Activated CD8-positive, alpha-beta T cell treated with anti-CD3 and anti-CD28 coated beads, Interleukin-2, amount 10 ng/mL, durations not matched to agents 7 days and 5 days (primary cell): ENCODE data around the gene C17orf67. TPM values are rescaled to one million over a fixed set of nuclear protein-coding genes. Genes with fewer than 3 reads are reported as not detected.
"Not testable (repeated sequence)": the region's sequence is repeated elsewhere in the genome, so short reads cannot be mapped to it uniquely, and the experiment has no call there.

Experiments used
- ATAC-seq: fragments of 150-1000 bp; cut with Tn5 transposase; one replicate; pipeline ENCODE4 v1.10.0; 2021; ENCODE audit warnings: moderate library complexity
- CTCF ChIA-PET: fragments of 350-600 bp; sonication (Branson Sonifier 250); formaldehyde crosslinking; loops from one replicate; lab custom pipeline; 2021; ENCODE audit warnings: antibody characterized with exemption; lab: Charles Lee
- POLR2A ChIA-PET: fragments of 350-600 bp; sonication (Branson Sonifier 250); formaldehyde crosslinking; loops from one replicate; lab custom pipeline; 2021; ENCODE audit warnings: antibody characterized with exemption; lab: Charles Lee
- DNase-seq: peaks from one replicate; pipeline ENCODE4 v3.0.0-alpha.2; 2020
- H3K27ac Mint-ChIP-seq: one replicate; pipeline ENCODE4 v1.8.0; 2021; ENCODE audit warnings: mild to moderate bottlenecking, mixed read lengths
- H3K27me3 Mint-ChIP-seq: one replicate; pipeline ENCODE4 v1.8.0; 2021; ENCODE audit warnings: low read depth, mixed read lengths
- H3K36me3 Mint-ChIP-seq: one replicate; pipeline ENCODE4 v1.8.0; 2021; ENCODE audit warnings: low read depth, mixed read lengths
- H3K4me1 Mint-ChIP-seq: one replicate; pipeline ENCODE4 v1.8.0; 2021; ENCODE audit warnings: low read depth, mixed read lengths
- H3K4me3 Mint-ChIP-seq: one replicate; pipeline ENCODE4 v1.8.0; 2021; ENCODE audit warnings: mild to moderate bottlenecking, mixed read lengths
- H3K9me3 Mint-ChIP-seq: one replicate; pipeline ENCODE4 v1.8.0; 2022; ENCODE audit warnings: mixed read lengths; ENCODE audit not compliant: insufficient read depth
- total RNA-seq, 2 experiments: library from RNA; stranded (reverse); gene quantifications; one replicate each; pipeline ENCODE4 v1.2.3, GENCODE V29; 2021

The C17orf67 gene
- total RNA-seq, 2 experiments from 2014 or later: 3.1 to 3.2 TPM

DNA sequence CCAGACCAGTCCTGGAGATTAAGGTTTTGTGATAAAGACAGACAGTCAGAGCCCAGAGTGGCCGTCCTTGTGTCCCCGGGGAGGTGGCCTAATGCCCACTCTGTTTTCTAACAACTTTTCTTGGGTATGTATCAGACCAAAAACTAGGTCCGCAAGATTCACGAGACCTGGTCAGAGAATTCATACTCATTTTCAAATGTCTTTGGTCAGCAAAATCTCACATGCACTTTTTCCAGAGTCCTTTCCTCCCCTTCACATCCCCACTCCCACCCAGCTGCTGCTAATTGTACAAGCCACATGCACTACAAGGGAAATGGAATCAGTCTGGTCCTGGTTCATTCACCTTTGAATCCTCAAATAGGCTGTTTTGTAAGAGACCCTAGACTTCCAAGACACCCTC, 61.7 kb downstream of the C17orf67 start:
- POLR2A ChIA-PET: interaction anchor here (1.3 kb wide), 1 partner anchor 9 kb away, joined by 4 read pairs; no protein-coding TSS in a partner anchor
- Mint-ChIP-seq H3K9me3 (no peaks in the 10 kb centered on the region), H3K36me3 (no peaks in the 10 kb centered on the region), H3K4me1 (no peaks in the 10 kb centered on the region), H3K27ac (no peak overlapping the region), H3K4me3 (no peak overlapping the region), H3K27me3 (peaks cover 5% of the 10 kb centered on the region)
- no peak for DNase-seq
- no peak for ATAC-seq
- CTCF ChIA-PET: interaction anchor here (1.4 to 2.0 kb wide), 2 partner anchors 8 to 56 kb away, joined by 6 to 14 read pairs; no protein-coding TSS in a partner anchor

DNA sequence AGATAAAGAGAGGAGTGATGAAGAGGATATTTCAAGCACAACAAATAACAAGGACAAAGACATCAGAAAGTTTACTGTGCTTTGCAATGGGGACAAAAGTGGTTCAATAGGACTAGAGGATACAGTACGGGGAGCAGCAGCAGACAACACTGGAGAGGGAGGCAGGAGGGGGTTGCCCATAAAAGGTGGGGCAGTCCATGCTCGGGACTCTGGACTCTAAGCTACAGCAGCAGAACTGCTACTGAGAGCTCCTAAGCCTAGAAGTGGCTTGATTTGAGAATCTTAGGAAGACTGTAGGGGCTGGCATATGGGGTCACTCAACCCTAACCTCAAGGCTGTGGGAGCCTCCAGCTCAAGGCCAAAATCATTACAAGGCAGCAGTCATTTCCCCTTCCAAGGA, 62.2 kb downstream of the C17orf67 start:
- POLR2A ChIA-PET: interaction anchor here (1.3 kb wide), 1 partner anchor 8 kb away, joined by 4 read pairs; no protein-coding TSS in a partner anchor
- Mint-ChIP-seq H3K27ac (no peak overlapping the region), H3K36me3 (no peaks in the 10 kb centered on the region), H3K27me3 (peaks cover 5% of the 10 kb centered on the region), H3K9me3 (no peaks in the 10 kb centered on the region), H3K4me1 (no peaks in the 10 kb centered on the region), H3K4me3 (no peak overlapping the region)
- DNase-seq (no peak), ATAC-seq (no peak)
- CTCF ChIA-PET: interaction anchor here (1.4 to 2.0 kb wide), 2 partner anchors 8 to 56 kb away, joined by 6 to 14 read pairs; no protein-coding TSS in a partner anchor

DNA sequence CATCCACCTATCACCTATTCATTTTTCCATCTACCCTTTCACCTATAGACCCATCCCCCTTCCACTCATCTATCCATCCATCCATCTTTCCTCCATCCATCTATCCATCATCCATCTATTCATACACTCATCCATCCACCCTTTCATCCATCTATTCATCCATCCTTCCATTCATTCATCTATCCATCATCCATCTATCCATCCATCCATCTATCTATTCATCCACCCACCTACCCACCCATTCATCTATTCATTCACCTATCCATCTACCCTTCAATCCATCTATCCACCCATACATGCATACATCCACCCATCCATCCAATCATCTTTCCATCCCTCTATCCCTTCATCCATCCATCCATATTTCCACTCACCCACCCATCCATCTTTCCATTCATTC, 63.3 kb downstream of the C17orf67 start:
- no peaks in the 10 kb centered on the region for H3K4me1 Mint-ChIP-seq
- POLR2A ChIA-PET: no interaction called here
- H3K27ac Mint-ChIP-seq: no peak overlapping the region
- CTCF ChIA-PET: interaction anchor here (2.0 kb wide), 1 partner anchor 10 kb away, joined by 14 read pairs; no protein-coding TSS in a partner anchor
- H3K36me3 Mint-ChIP-seq: no peaks in the 10 kb centered on the region
- no peak for ATAC-seq
- no peak overlapping the region for H3K4me3 Mint-ChIP-seq
- no peaks in the 10 kb centered on the region for H3K9me3 Mint-ChIP-seq
- peaks cover 5% of the 10 kb centered on the region for H3K27me3 Mint-ChIP-seq
- no peak for DNase-seq

DNA sequence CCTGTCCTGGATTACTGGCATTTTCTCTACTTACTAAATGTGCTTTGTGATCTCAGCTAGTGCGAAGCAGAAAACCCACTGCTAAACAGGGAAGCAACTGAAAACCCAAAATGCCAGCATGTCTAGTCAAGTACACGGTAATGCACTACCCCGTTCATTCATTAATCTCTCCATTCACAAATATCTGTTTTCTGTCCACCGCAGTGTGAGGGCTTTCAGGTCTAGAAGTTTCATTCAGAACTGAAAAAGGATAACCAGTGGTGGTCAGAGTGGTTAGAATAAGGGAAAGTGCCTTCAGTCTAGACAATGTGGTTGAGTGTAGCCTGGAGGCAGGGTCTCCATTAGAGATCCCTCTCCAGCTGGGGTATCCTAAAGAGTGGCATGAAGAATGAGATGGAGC, 68.3 kb downstream of the C17orf67 start:
- Mint-ChIP-seq H3K9me3 (no peaks in the 10 kb centered on the region), H3K27me3 (no peaks in the 10 kb centered on the region), H3K36me3 (no peaks in the 10 kb centered on the region), H3K4me1 (peaks cover 12% of the 10 kb centered on the region), H3K27ac (no peak overlapping the region), H3K4me3 (no peak overlapping the region)
- DNase-seq (no peak), ATAC-seq (no peak)
- ChIA-PET CTCF (interaction anchor here (3.3 to 3.6 kb wide), 2 partner anchors 14 to 49 kb away, joined by 17 to 25 read pairs; no protein-coding TSS in a partner anchor), POLR2A (no interaction called here)

DNA sequence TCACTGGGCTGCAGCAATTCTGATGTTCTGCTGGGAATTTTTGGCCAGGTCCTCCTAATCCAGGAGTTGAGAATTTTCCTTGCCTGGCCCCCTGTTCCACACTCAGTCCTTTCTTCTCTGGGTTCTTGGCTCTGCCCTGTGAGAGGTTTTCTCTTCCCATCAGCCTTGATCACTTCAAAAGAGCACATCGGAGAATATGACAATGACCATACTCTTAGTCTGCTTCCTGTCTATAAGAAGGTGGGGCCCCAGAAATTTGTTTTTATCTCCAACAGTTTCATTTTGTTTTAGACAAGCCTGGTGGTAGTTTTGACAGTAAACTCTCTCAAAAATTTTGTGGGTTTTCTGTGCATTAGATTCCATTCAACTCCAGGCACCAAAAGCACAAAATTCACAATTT, 70.7 kb downstream of the C17orf67 start:
- no peaks in the 10 kb centered on the region for H3K36me3 Mint-ChIP-seq
- H3K4me3 Mint-ChIP-seq: no peak overlapping the region
- peak overlapping the region; percentile 56 for H3K27ac Mint-ChIP-seq
- peaks cover 12% of the 10 kb centered on the region for H3K4me1 Mint-ChIP-seq
- H3K9me3 Mint-ChIP-seq: no peaks in the 10 kb centered on the region
- CTCF ChIA-PET: interaction anchor here (0.7 to 3.6 kb wide), 8 partner anchors 8 to 838 kb away, joined by 3 to 25 read pairs (median 5); partner anchors contain the start of gene NOG
- POLR2A ChIA-PET: interaction anchor here (0.9 kb wide), 1 partner anchor 9 kb away, joined by 4 read pairs; no protein-coding TSS in a partner anchor
- DNase-seq: no peak
- no peaks in the 10 kb centered on the region for H3K27me3 Mint-ChIP-seq
- ATAC-seq: peak; percentile 70

DNA sequence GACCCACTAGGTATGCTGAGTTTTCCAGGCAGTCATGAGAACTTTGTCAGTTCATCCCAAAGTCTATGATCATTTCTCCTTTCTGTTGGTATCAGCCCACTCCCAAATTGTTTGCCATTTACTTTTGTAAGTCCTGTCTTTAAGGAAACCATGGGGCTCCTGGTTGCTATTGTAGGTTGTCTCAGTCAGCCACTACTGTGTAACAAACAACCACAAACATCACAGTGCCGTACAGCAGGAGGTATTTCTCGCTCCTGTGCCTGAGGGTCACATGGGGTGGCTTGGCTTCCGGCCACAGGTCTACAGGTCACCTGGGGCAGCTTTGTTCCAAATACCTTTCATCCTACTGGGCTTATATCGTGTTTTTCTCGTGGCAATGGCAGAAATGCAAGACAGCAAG, 71.6 kb downstream of the C17orf67 start:
- ATAC-seq: no peak
- H3K27ac Mint-ChIP-seq: no peak overlapping the region
- no peak overlapping the region for H3K4me3 Mint-ChIP-seq
- no peaks in the 10 kb centered on the region for H3K9me3 Mint-ChIP-seq
- POLR2A ChIA-PET: interaction anchor here (0.8 kb wide), 1 partner anchor 51 kb away, joined by 3 read pairs; no protein-coding TSS in a partner anchor
- H3K4me1 Mint-ChIP-seq: peaks cover 12% of the 10 kb centered on the region
- CTCF ChIA-PET: no interaction called here
- DNase-seq: no peak
- H3K27me3 Mint-ChIP-seq: no peaks in the 10 kb centered on the region
- no peaks in the 10 kb centered on the region for H3K36me3 Mint-ChIP-seq

DNA sequence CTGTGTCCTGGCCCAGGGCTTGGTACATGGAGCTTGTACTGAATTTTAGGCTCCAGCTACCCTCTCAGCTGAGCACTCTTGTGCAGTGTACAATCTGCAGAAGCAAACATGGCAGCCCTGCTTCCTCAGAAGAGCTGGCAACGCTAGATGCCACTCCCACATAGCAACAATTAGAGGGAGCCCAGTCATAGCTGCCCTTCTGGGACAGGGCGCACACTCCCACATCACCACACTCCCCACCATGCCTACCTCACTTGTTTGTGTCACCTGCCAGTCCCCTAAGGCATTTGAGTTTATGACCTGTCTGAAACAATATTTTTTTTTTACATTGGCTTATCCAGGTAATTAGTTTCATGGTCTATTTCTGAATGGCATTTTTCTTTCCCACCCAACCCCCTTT, 72.3 kb downstream of the C17orf67 start:
- CTCF ChIA-PET: interaction anchor here (3.6 kb wide), 1 partner anchor 19 kb away, joined by 13 read pairs; no protein-coding TSS in a partner anchor

DNA sequence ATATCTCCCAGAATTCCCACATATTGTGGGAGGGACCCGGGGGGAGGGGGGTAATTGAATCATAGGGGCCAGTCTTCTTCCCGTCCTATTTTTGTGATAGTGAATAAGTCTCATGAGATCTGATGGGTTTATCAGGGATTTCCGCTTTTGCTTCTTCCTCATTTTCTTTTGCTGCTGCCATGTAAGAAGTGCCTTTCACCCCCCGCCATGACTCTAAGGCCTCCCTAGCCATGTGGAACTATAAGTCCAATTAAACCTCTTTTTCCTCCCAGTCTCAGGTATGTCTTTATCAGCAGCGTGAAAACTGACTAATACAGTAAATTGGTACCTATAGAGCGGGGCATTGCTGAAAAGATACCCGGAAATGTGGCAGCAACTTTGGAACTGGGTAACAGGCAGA, 76.1 kb downstream of the C17orf67 start:
- ATAC-seq, CTCF ChIA-PET, H3K36me3 Mint-ChIP-seq, H3K4me3 Mint-ChIP-seq, H3K4me1 Mint-ChIP-seq, H3K9me3 Mint-ChIP-seq, H3K27me3 Mint-ChIP-seq, DNase-seq, H3K27ac Mint-ChIP-seq, POLR2A ChIA-PET: not testable (repeated sequence)

More for the DNA sequence above, 72.3 kb downstream of the C17orf67 start:
- no peak for ATAC-seq
- DNase-seq: no peak
- Mint-ChIP-seq H3K4me1 (peaks cover 12% of the 10 kb centered on the region), H3K4me3 (no peak overlapping the region), H3K27me3 (no peaks in the 10 kb centered on the region), H3K9me3 (no peaks in the 10 kb centered on the region), H3K36me3 (no peaks in the 10 kb centered on the region), H3K27ac (no peak overlapping the region)
- POLR2A ChIA-PET: no interaction called here

DNA sequence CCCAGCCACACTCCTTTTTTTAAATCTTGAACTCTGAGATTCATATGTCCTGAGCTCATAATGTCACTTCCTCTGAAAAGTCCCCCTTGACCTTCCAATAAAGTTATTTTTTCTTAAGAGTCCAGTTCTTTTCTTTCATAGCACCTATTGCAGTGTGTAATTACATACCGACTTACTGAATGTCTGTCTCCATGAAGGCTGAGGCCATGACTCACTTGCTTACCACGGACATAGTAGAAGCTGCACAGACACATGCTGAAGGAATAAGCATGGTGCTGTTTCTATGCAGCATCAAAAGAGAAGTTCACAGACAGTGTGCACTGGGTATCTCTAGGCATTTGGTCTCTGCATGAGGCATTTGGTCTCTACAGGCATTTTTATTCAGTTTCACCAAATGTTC, 77.2 kb downstream of the C17orf67 start:
- H3K4me1 Mint-ChIP-seq: peaks cover 7% of the 10 kb centered on the region
- no peaks in the 10 kb centered on the region for H3K36me3 Mint-ChIP-seq
- ATAC-seq: no peak
- no peaks in the 10 kb centered on the region for H3K27me3 Mint-ChIP-seq
- POLR2A ChIA-PET: no interaction called here
- no peak overlapping the region for H3K27ac Mint-ChIP-seq
- CTCF ChIA-PET: interaction anchor here (0.9 to 1.2 kb wide), 2 partner anchors 23 to 41 kb away, joined by 3 to 7 read pairs; no protein-coding TSS in a partner anchor
- DNase-seq: no peak
- H3K4me3 Mint-ChIP-seq: no peak overlapping the region
- H3K9me3 Mint-ChIP-seq: no peaks in the 10 kb centered on the region

DNA sequence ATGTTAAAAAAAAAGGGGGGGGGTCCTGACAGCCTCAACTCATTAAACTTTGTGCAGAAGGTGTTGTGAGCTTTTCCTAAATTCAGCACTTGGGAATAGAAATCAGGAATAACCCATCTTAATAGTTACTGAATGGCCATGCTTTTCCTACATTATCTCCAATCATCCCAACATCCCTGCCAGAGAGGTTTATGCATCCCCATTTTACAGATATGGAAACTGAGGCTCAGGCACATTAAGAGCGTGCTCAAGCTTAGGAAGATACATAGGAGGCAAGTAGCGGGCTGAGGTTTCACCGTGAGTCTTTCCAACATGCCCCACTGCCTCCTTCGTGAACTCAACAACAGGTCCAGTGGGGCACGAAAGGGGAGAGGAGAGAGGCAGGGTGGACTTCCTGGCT, 78.4 kb downstream of the C17orf67 start:
- no peak overlapping the region for H3K4me3 Mint-ChIP-seq
- H3K9me3 Mint-ChIP-seq: no peaks in the 10 kb centered on the region
- ATAC-seq (no peak), DNase-seq (no peak)
- POLR2A ChIA-PET: interaction anchor here (1.6 kb wide), 1 partner anchor 9 kb away, joined by 5 read pairs; no protein-coding TSS in a partner anchor
- peaks cover 8% of the 10 kb centered on the region for H3K4me1 Mint-ChIP-seq
- no peaks in the 10 kb centered on the region for H3K27me3 Mint-ChIP-seq
- H3K36me3 Mint-ChIP-seq: no peaks in the 10 kb centered on the region
- CTCF ChIA-PET: interaction anchor here (1.4 to 2.4 kb wide), 2 partner anchors 8 to 24 kb away, joined by 5 to 14 read pairs; no protein-coding TSS in a partner anchor
- H3K27ac Mint-ChIP-seq: no peak overlapping the region

DNA sequence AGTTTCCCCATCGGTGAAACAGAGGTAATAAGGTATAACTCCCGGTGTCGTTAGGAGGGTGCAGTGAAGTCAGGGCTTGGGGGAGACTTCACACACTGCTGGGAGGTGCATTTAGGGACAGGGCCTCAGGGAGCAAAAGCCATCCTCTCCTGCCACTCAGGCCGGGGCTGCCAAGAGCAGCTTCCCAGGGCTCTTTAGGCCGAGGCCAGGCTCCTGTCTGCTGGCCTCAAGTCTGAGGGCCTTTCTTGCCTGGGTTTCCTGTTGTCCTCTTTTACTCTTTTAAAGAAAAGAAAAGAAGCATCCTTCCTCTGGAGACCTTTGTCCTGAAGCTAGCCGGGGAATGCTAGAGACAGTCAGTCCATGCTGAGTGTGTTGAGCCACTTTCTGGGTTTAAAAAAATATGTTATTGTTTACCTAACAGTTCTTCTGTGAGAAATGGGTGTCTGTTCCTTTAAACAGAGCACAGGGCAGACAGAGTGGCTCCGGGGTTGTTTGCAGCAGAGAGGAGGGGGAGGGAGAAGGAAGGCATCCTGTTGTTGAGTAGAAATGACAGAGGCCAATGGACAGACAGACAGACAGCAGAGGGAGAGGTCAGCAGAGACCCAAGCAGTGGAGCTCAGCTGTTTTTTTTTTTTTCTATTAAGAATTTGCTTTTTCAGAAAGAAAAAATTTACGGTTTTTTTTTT, 79.1 kb downstream of the C17orf67 start:
- Mint-ChIP-seq H3K4me3 (no peak overlapping the region), H3K36me3 (no peaks in the 10 kb centered on the region), H3K4me1 (peaks cover 14% of the 10 kb centered on the region), H3K9me3 (no peaks in the 10 kb centered on the region), H3K27me3 (no peaks in the 10 kb centered on the region), H3K27ac (peak overlapping the region; percentile 15)
- peak; percentile 42 for ATAC-seq
- ChIA-PET CTCF (interaction anchor here (0.8 to 2.4 kb wide), 4 partner anchors 9 to 39 kb away, joined by 3 to 14 read pairs (median 4); no protein-coding TSS in a partner anchor), POLR2A (interaction anchor here (1.6 kb wide), 2 partner anchors 9 to 26 kb away, joined by 3 to 5 read pairs; no protein-coding TSS in a partner anchor)
- DNase-seq: peak; percentile 33
